Subcutaneous adipose tissue (tissue), 4 donors: ENCODE results near the gene MRPS26. TPM values are rescaled to one million over a fixed set of nuclear protein-coding genes. Genes with fewer than 3 reads are reported as not detected.

Source experiments
- total RNA-seq, 4 donors: library from RNA; depleted of rRNA; stranded (reverse); fragments of >200 nt; gene quantifications; one replicate each; pipeline ENCODE4 v1.1.0, GENCODE V29; 2016
- TF ChIP-seq, protein P1 (sequence below): fragments of 450-650 bp; IDR thresholded peaks from one replicate; pipeline ENCODE4 v1.5.1; 2016; ENCODE audit warnings: low read depth, mild to moderate bottlenecking, control low read depth, antibody characterized with exemption, moderate library complexity

Gene MRPS26
- total RNA-seq, 4 donors from 2014 or later: 20.5 to 47.5 (median 30.4) TPM

DNA sequence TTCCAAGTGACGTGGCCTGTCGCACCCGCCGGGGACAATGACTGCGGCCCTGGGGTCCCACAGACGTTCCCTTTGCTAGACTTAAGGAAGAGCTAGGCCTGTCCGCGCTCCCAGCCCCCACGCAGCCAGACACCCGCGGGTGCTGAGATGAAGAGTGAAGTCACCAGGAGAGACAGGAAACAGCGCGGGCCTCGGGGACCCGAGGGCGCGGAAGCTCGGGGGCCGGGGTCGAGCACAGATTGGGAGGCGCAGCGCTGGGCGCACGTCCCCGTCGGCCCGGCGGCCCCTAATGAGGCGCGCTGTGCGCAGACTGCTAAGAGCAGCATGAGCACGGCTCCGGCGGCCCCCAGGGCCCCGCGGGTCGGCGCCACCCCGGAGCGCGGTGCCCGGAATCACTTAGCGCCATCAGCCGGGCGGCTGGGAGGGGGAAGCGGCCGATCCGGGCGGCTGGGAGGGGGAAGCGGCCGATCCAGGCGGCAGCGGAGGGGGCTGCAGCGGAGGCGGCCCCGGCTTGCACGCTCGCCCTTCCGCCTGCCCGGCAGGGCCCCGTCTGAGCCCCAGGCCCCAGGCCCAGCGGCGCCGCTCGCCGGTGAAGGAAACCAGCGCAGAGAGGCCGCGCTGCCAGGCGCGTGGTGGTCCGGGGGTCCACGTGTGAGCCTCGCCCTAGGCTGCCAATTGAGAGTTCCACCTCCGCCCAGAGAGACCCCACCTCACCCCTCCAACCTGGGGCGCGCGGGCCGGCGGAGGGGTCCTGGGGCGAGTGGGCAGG lies 46.9 kb downstream of the MRPS26 start:
- TF ChIP-seq, protein P1, sequence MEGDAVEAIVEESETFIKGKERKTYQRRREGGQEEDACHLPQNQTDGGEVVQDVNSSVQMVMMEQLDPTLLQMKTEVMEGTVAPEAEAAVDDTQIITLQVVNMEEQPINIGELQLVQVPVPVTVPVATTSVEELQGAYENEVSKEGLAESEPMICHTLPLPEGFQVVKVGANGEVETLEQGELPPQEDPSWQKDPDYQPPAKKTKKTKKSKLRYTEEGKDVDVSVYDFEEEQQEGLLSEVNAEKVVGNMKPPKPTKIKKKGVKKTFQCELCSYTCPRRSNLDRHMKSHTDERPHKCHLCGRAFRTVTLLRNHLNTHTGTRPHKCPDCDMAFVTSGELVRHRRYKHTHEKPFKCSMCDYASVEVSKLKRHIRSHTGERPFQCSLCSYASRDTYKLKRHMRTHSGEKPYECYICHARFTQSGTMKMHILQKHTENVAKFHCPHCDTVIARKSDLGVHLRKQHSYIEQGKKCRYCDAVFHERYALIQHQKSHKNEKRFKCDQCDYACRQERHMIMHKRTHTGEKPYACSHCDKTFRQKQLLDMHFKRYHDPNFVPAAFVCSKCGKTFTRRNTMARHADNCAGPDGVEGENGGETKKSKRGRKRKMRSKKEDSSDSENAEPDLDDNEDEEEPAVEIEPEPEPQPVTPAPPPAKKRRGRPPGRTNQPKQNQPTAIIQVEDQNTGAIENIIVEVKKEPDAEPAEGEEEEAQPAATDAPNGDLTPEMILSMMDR: no peak

DNA sequence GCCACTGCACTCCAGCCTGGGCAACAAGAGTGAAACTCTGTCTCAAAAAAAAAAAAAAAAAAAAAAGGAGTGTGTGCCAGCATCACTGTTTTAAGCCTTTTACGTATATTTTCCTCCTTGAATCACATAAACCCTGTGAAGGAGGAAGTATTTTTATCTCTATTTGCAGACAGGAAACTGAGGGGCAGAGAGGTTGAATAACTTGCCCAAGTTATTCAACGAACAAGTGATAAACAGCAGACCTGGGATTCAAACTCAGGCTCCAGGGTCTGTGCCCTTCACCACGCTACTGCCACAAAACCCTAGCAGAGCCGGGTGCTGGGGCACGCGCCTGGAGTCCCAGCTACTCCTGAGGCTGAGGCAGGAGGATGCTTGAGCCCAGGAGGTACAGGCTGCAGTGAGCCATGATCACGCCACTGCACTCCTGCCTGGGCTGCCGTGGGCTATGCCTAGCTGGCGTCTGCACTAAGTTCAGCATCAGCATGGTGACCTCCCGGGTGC lies 48.1 kb downstream of the MRPS26 start:
- TF ChIP-seq, protein P1: no peak

DNA sequence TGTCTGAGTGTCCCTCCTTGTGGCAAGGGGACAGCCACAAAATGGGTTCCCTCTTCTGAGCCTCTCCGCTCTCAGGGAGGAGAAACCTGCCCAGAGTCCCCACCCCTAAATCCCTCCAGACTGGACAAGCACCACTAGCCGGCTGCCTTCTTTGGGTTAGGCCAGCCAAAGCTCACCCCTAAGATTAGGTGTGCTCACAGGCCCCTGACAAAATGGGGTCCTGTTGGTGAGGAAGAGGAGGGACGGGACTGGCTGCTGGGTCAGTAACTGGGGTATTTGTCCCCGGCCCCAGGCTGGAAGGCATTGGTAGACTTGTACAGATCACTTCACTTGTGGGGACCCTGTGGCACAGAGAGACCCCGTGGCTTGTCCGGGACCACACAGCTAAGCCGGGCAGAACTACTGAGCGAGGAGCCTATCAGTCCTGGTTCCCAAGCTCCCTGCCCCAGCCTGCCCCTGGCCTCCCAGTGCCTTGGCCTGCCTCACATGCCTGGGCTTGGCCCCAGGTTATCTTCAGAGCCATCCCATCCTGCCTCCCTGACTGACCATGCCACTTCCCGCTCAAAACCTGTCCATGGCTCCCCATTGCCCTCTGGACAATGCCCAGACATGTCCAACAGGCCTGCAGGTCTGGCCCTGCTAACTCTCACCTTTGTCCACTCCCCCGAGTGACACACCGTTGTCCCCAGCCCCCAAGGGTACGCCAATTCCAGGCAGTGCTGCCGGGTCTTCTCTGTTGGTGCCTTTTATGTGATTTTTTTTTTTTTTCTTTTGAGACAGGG lies 49.2 kb downstream of the MRPS26 start:
- TF ChIP-seq, protein P1: no peak

Other genes starting within 250 kb of the MRPS26 start
- gene CPXM1, start 245.4 kb upstream of the MRPS26 start, total RNA-seq: 10 to 100 TPM in 3 of 4 donors, 1 to 10 TPM in 1; 9.8 to 85.5 (median 19.9) TPM
- gene C20orf141, start 231.1 kb upstream of the MRPS26 start, total RNA-seq: 1 to 10 TPM in 1 of 4 donors, not detected in 3; 2.3 TPM
- not detected for gene TMEM239, start 229.7 kb upstream of the MRPS26 start, total RNA-seq
- gene PCED1A, start 205.4 kb upstream of the MRPS26 start, total RNA-seq: 10 to 100 TPM; 24.0 to 39.7 (median 26.8) TPM
- 10 to 100 TPM; 23.3 to 45.2 (median 26.3) TPM for gene VPS16, start 205.3 kb upstream of the MRPS26 start, total RNA-seq
- gene PTPRA, start 172.6 kb upstream of the MRPS26 start, total RNA-seq: 10 to 100 TPM; 64.4 to 99.5 (median 95.3) TPM
- gene GNRH2, start 2.4 kb upstream of the MRPS26 start, total RNA-seq: not detected
- gene OXT, start 25.6 kb downstream of the MRPS26 start, total RNA-seq: 1 to 10 TPM in 3 of 4 donors, not detected in 1; 2.0 to 3.5 (median 2.3) TPM
- 1 to 10 TPM in 2 of 4 donors, not detected in 2; 4.3 to 4.6 TPM for gene AVP, start 38.7 kb downstream of the MRPS26 start, total RNA-seq
- gene FASTKD5, start 113.8 kb downstream of the MRPS26 start, total RNA-seq: 10 to 100 TPM; 10.3 to 12.2 (median 11.1) TPM
- 1 to 10 TPM; 3.6 to 7.9 (median 4.6) TPM for gene UBOX5, start 113.8 kb downstream of the MRPS26 start, total RNA-seq
- 1 to 10 TPM; 2.8 to 7.9 (median 5.2) TPM for gene LZTS3, start 127.5 kb downstream of the MRPS26 start, total RNA-seq
- 10 to 100 TPM; 34.6 to 73.3 (median 64.0) TPM for gene DDRGK1, start 158.6 kb downstream of the MRPS26 start, total RNA-seq
- gene ITPA, start 163.4 kb downstream of the MRPS26 start, total RNA-seq: 10 to 100 TPM; 21.8 to 51.8 (median 38.8) TPM
- 1 to 10 TPM in 1 of 4 donors, under 1 TPM in 2, not detected in 1; 0.33 to 5.3 (median 0.51) TPM for gene SLC4A11, start 193.1 kb downstream of the MRPS26 start, total RNA-seq